PC-9 (cell line): ENCODE data around the gene CROCC. TPM values are rescaled to one million over a fixed set of nuclear protein-coding genes. Genes with fewer than 3 reads are reported as not detected.

ENCODE experiments used
- BruUV-seq: library from RNA; stranded (reverse); fragments of 400-500 nt; replicated peaks from 2 replicates; lab custom pipeline; 2021; lab: Mats Ljungman, UMichigan
- CTCF ChIA-PET: fragments of 300-600 bp; sonication (Branson Sonifier 250); formaldehyde crosslinking; loops from one replicate; lab custom pipeline; 2022; ENCODE audit warnings: antibody characterized with exemption; lab: Charles Lee
- POLR2A ChIA-PET: fragments of 300-600 bp; sonication (Branson Sonifier 250); formaldehyde crosslinking; loops from one replicate; lab custom pipeline; 2022; ENCODE audit warnings: antibody characterized with exemption; ENCODE audit not compliant: unreplicated experiment; lab: Charles Lee
- DNase-seq, 2 experiments: peaks; one replicate each; pipeline versions ENCODE4 v3.0.0 to v3.0.0-alpha.2; 2015 to 2022; ENCODE audit warnings: mixed read lengths in 1 of 2
- H2AFZ ChIP-seq: fragments of 200-600 bp; sonication (generic); 2 replicates; pipeline ENCODE4 v1.8.1; 2017; ENCODE audit warnings: antibody characterized with exemption
- H3F3A ChIP-seq: fragments of 200-600 bp; sonication (generic); 2 replicates; pipeline ENCODE4 v1.8.1; 2017; ENCODE audit warnings: antibody characterized with exemption, mild to moderate bottlenecking, low read depth; ENCODE audit not compliant: insufficient read depth
- H3K27ac ChIP-seq: fragments of 200-600 bp; sonication (generic); 2 replicates; pipeline ENCODE4 v1.6.1; 2016; ENCODE audit warnings: mixed run types
- H3K27me3 ChIP-seq: fragments of 200-600 bp; sonication (generic); 2 replicates; pipeline ENCODE4 v1.6.1; 2016; ENCODE audit warnings: low read depth, mixed run types; ENCODE audit not compliant: insufficient read depth
- H3K36me3 ChIP-seq: fragments of 200-600 bp; sonication (generic); 2 replicates; pipeline ENCODE4 v1.6.1; 2016; ENCODE audit warnings: low read depth, mixed run types
- H3K4me1 ChIP-seq: fragments of 200-600 bp; sonication (generic); replicated peaks from 2 replicates; pipeline ENCODE4 v1.6.1; 2016; ENCODE audit warnings: mixed run types; ENCODE audit not compliant: insufficient read depth
- H3K4me2 ChIP-seq: fragments of 200-600 bp; sonication (generic); 2 replicates; pipeline ENCODE4 v1.6.1; 2017; ENCODE audit warnings: mixed run types
- H3K4me3 ChIP-seq: fragments of 200-600 bp; sonication (generic); 2 replicates; pipeline ENCODE4 v1.6.1; 2016; ENCODE audit warnings: mixed run types
- H3K79me2 ChIP-seq: fragments of 200-600 bp; sonication (generic); 2 replicates; pipeline ENCODE4 v1.6.1; 2017; ENCODE audit warnings: low read depth, mixed run types
- H3K9me2 ChIP-seq: fragments of 200-600 bp; sonication (generic); 2 replicates; pipeline ENCODE4 v1.8.1; 2017; ENCODE audit warnings: mild to moderate bottlenecking; ENCODE audit not compliant: insufficient read depth
- H3K9me3 ChIP-seq: fragments of 200-600 bp; sonication (generic); 2 replicates; pipeline ENCODE4 v1.8.1; 2016; ENCODE audit warnings: low read depth; ENCODE audit not compliant: insufficient read depth
- H4K20me1 ChIP-seq: fragments of 200-600 bp; sonication (generic); 2 replicates; pipeline ENCODE4 v1.8.1; 2017; ENCODE audit not compliant: insufficient read depth
- CTCF ChIP-seq: fragments of 200-600 bp; sonication (generic); conservative IDR thresholded peaks from 2 replicates; pipeline ENCODE4 v1.6.1; 2017; ENCODE audit warnings: mixed run types, antibody characterized with exemption, mild to moderate bottlenecking, moderate library complexity
- EZH2 ChIP-seq: fragments of 200-600 bp; sonication (generic); IDR thresholded peaks from 2 replicates; pipeline ENCODE4 v1.8.0; 2017; ENCODE audit warnings: antibody characterized with exemption, low read depth
- intact Hi-C: fragments of 100-400 bp; cut with micrococcal nuclease; formaldehyde crosslinking; loops from one replicate; pipeline ENCODE4 v1.10.0; 2022; ENCODE audit not compliant: unreplicated experiment
- total RNA-seq: library from RNA; stranded (reverse); gene quantifications from 2 replicates; pipeline ENCODE4 v1.2.3, GENCODE V29; 2021

The CROCC gene
- total RNA-seq, 1 experiment from 2014 or later, result 18.9 TPM

DNA sequence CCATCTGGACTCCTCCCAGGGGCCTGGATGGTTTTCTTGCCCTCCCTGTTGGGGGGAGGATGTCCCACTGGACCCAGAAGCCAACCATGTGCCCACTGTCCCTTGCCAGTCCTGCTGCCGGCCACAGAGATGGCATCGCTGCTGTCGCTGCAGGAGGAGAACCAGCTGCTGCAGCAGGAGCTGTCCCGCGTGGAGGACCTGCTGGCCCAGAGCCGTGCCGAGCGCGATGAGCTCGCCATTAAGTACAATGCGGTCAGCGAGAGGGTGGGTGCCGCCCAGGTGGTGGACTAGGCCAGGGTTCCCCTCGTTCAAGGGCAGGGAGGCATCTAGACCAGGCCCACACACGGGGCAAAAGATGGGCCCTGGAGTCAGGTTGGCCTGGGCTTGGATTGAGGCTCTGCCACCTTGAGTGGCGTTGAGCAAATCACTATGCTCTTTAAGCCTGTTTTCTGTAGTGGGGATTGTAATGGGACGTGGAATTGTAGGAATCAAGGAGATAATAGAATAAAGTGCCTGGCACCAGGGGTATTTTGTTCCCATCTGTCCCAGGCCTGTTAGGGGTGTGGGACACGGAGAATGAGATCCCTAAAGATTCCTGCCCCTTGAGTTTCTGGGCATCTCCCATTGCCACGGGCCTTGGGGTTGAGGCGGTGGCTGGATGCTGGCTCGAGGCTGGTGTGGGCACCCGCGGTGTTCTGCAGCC, 2.6 kb downstream of the CROCC start:
- CTCF ChIA-PET, result interaction anchor here (0.6 kb wide), 1 partner anchor 1032 kb away, joined by 5 read pairs; no protein-coding TSS in a partner anchor
- no peaks in the 10 kb centered on the region for H3K9me3 ChIP-seq
- no peak overlapping the region for H2AFZ ChIP-seq
- no peak for DNase-seq
- H3K27ac ChIP-seq, result no peak overlapping the region
- intact Hi-C loops, result no loop called here
- no peaks in the 10 kb centered on the region for H3K36me3 ChIP-seq
- H3K4me3 ChIP-seq, result no peak overlapping the region
- no peaks in the 10 kb centered on the region for H3F3A ChIP-seq
- H4K20me1 ChIP-seq, result no peaks in the 10 kb centered on the region
- H3K79me2 ChIP-seq, result no peaks in the 10 kb centered on the region
- H3K4me2 ChIP-seq, result no peak overlapping the region
- no peaks in the 10 kb centered on the region for H3K9me2 ChIP-seq
- POLR2A ChIA-PET, result no interaction called here
- no peak for TF ChIP-seq EZH2
- TF ChIP-seq CTCF, result no peak
- no TSS peak for BruUV-seq
- no peaks in the 10 kb centered on the region for H3K4me1 ChIP-seq
- H3K27me3 ChIP-seq, result no peaks in the 10 kb centered on the region

DNA sequence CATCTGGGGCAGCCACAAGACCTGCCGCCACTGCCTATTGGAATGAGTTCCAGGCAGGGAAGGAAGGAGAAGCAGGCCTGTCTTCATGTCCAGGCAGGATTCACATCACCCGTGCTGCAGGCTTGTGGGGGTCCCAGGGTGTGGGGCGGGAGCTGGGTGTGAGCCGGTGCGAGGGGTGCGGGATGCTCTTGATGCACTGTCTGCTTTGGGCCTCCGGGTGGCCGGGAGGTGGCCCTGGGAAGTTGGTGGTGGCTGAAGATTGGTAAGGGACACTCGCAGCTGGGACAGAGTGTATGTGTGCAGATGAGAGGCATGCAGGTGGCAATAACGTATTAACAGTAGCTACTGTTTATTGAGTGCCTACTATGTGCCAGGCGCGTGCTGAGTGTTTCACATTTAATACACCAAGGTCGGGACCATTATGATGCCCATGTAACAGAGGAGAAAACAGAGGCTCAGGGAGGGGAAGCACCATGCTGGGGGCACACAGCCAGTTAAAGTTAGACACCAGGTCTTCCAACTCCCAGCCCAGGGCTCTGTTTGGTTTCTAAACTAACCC, 3.3 kb downstream of the CROCC start:
- Histone ChIP-seq H3K9me2 (no peaks in the 10 kb centered on the region), H3K4me1 (no peaks in the 10 kb centered on the region), H3K79me2 (no peaks in the 10 kb centered on the region), H3K27me3 (no peaks in the 10 kb centered on the region), H3K4me3 (no peak overlapping the region), H3F3A (no peaks in the 10 kb centered on the region), H3K36me3 (no peaks in the 10 kb centered on the region), H4K20me1 (no peaks in the 10 kb centered on the region), H3K9me3 (no peaks in the 10 kb centered on the region), H3K4me2 (no peak overlapping the region), H2AFZ (no peak overlapping the region), H3K27ac (no peak overlapping the region)
- BruUV-seq, result no TSS peak
- no peak for DNase-seq
- intact Hi-C loops, result no loop called here
- TF ChIP-seq CTCF, result no peak
- no peak for TF ChIP-seq EZH2
- ChIA-PET POLR2A (no interaction called here), CTCF (no interaction called here)

DNA sequence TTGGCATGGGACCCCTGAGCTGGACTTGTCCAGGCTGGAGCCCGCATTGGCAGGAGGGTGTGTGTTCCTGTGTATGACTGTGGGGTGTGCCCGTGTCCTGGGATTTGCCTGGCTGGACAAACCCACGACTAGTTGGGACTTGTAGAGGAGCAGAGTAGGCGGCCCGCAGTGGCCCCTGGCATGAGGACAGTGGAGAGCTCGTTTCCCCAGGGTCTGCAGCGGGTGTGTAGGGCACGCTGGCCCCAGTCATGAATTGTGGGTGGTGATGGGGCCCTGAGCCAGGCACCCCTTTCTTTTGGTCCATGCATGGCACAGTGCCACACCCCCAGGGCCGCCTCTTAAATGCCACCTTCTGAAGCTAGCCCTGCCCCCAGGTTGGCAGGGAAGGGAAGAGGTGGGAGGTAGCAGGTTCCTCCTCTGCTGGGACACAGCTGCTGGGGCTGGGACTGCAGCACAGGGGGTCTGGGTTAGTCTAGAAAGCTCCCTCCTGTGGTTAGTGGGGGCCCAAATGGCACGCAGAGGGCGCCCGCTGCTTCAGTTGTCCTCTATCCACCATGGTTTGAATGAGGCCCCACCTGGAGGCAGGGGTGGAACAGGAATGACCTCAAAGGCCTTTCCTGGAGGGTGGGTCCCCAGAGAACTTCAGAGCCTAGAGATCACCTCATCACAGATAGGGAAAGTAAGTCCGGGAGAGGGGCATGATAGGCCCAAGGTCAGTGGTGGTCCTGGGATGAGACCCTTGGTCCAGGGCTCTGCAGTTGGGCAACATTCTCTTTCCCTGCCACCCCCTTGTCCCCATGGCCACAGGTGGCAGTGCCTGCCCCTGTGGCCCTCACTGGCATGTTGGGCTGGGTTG, 4.1 kb downstream of the CROCC start:
- Histone ChIP-seq H3F3A (no peaks in the 10 kb centered on the region), H2AFZ (no peak overlapping the region), H3K36me3 (no peaks in the 10 kb centered on the region), H4K20me1 (no peaks in the 10 kb centered on the region), H3K27ac (no peak overlapping the region), H3K9me3 (no peaks in the 10 kb centered on the region), H3K27me3 (no peaks in the 10 kb centered on the region), H3K4me3 (no peak overlapping the region), H3K9me2 (no peaks in the 10 kb centered on the region), H3K4me2 (no peak overlapping the region), H3K4me1 (no peaks in the 10 kb centered on the region), H3K79me2 (no peaks in the 10 kb centered on the region)
- intact Hi-C loops, result no loop called here
- DNase-seq, result no peak
- TF ChIP-seq EZH2 (no peak), CTCF (no peak)
- ChIA-PET POLR2A (no interaction called here), CTCF (no interaction called here)
- BruUV-seq, result no TSS peak
